DMS 273 (cell line): ENCODE measurements around the gene ZFP36L1.

Source experiments
- DNase-seq: peaks from one replicate; lab custom pipeline; 2025; ENCODE audit not compliant: unreplicated experiment; lab: John Stamatoyannopoulos, UW

Gene ZFP36L1

GRCh38 chr14:68741839-68742470, 50.9 kb downstream of the ZFP36L1 start:
- DNase-seq, result no peak

GRCh38 chr14:68741477-68741791, 51.4 kb downstream of the ZFP36L1 start:
- DNase-seq, result no peak

- DNase-seq, result no peak
Observed at GRCh38 chr14:68740788-68741476, 51.9 kb downstream of the ZFP36L1 start.

GRCh38 chr14:68739701-68740100, 53.2 kb downstream of the ZFP36L1 start:
- DNase-seq, result no peak

GRCh38 chr14:68738559-68738958, 54.3 kb downstream of the ZFP36L1 start:
- no peak for DNase-seq
